UCSD-AML1 (cell line): Measurements from ENCODE around the gene MAPK6.

Experiments
- DNase-seq: peaks from one replicate; lab custom pipeline; 2025; ENCODE audit not compliant: unreplicated experiment; lab: John Stamatoyannopoulos, UW

The MAPK6 gene

DNA sequence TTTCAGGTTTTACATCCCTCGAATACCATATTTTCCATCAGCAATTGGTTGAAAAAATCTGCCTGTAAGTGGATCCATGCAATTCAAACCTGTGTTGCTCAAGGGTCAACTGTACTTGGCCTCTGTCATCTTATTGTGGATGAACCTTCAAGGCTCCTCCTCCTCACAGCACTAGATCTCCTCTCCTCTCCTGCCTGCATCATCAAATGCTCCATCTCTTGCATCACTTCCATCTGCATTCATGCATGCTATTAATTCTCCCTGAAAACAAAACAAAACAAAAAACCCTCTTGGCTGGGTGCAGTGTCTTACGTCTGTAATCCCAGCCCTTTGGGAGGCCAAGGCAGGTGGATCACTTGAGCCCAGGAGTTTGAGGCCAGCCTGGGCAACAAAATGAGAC is 83.4 kb downstream of the MAPK6 start:
- no peak for DNase-seq

DNA sequence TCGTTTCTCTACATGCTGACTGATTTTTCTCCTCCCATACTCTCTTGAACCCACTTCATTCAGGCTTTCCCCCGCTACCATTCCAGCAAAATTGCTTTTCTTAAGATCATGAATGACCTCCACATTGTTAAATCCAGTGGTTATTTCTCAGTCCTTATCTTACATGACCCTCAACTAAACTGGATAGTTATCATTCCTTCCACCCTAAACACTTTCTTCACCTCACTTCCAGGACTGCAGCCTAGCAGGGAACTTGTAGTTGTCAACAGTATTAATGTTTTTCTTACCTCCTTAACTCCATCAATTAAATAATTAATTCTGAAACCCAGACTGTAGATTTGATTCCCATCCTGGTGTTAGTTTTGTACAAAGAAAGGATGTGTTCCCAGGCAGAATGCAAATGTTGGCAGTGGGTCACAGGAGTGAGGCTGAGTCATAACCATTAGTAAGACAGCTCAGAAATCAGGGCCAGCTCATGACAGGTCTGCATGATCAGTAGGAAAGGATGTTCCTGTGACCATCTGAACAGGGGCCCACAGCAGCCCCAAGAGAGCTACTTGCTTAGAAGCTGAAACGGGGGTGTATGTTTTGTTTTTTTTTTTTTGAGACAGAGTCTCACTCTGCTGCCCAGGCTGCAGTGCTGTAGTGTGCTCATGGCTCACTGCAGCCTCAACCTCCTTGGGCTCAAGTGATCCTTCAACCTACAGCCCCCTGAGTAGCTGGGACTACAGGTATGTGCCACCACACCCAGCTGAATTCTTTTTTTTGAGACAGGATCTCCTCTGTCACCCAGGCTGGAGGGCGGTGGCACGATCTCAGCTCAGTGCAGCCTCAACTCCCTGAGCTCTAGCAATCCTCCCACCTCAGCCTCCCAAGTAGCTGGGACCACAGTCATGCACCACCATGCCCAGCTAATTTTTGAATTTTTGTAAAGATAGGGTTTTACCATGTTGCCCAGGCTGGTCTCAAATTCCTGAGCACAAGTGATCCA is 84.5 kb downstream of the MAPK6 start:
- no peak for DNase-seq

DNA sequence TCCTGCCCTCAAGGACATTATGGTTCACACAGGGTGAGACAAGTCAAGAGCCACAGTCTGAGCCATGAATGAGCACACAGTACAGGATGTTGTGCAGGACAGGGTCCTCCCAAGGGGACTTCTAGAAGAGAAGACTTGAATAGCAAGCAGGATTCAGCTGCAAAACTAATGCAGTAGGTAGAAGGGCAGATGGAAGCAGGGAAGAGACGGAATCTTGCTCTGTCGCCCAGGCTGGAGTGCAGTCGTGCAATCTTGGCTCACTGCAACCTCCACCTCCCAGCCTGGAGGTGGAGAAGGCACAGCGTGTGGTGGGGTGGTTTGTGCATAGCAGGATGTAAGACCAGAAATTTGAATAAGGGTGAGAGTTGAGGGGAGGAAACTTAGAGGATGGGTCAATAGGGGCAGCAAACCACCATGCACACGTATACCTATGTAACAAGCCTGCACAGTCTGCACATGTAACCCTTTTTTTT is 85.5 kb downstream of the MAPK6 start:
- DNase-seq, result no peak

DNA sequence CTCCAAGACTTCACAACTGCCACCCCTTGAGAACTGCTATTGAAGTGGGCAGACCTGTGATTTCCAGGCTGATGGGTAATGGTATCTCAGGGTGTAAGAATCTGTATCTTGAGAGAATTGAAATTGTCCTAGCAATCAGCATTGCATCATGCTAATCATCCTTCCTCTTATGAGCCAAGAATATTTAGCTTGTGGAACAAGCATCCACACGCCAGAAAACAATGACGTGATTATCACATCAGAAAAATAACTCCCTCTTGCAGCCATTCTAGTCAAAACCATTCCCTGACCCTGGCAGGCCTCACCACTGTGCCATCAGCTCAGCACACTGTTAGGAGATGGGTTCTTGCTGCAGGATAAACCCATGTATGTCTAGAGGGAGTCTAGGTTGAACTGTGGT is 86.8 kb downstream of the MAPK6 start:
- no peak for DNase-seq

DNA sequence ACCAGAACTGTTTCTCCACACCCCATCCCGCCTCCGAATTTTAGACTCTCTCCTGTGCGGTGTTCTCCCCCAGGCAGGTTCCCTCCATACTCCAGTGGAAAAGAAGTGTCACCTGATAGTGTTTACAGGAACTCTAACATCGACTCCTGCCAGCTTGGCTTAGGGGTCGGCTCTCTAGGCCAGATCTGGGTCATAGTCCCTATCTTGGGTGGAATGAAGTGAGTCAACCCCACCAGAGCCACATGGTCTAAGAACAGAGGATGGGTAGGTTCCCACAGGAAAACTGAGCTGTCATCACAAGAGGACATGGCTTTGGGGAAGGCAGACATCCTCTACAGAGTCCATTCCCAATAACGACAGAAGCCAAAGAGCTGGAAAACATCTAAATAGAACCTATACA is 87.6 kb downstream of the MAPK6 start:
- no peak for DNase-seq

DNA sequence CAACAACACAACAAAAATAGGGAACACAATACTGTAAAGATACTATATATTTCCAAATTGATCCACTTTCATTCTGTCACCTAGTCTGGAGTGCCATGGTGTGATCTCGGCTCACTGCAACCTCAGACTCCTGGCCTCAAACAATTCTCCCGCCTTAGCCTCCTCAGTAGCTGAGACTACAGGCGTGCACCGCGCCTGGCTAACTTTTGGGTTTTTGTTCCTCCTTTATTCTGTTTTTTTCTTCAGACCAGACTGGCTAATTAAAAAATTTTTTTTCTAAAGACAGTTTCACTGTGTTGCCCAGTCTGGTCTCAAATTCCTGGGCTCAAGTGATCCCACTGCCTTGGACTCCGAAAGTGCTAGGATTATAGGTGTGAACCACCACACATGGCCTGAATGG is 88.2 kb downstream of the MAPK6 start:
- no peak for DNase-seq

DNA sequence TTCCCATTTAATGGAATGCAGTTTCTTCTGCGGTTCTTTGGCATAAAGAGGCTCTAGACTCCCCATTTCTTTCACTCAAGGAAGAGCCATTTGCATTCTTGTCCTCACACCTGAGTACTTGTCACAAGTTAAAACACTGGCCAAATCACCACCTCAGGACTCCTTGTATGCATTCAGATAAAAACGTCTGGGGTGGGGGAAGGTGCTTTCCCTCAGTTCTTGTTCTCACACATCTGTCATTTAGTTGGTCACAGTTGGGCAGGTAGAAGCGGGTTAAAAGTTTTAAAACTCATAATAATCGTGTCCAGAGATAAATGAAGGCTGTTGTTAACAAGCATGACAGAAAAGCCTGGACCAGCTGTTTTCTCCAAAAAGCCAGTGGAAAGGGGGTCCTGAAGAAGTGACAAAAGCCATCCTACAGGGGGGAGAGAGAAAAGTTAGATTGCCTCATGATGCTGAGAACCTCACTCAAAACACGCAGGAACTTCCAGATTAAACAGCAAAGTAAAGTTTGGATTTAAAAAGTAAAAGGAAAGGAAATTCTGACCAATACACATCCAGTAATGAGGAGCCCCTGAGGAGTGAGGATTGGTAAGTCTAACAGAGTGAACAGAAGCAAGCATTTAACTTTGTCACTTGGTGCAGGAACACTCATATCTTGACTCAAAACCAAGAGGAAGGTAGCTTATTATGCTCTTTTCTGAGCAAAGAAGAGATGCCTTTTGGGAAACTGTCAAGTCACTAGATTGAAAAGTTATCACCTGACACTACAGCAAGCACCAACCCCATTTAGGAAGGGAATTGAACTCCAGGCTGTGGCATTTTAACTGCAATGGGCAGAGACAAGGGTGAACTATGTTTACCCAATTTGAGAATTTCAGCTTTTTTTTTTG is 90.8 kb downstream of the MAPK6 start:
- no peak for DNase-seq

DNA sequence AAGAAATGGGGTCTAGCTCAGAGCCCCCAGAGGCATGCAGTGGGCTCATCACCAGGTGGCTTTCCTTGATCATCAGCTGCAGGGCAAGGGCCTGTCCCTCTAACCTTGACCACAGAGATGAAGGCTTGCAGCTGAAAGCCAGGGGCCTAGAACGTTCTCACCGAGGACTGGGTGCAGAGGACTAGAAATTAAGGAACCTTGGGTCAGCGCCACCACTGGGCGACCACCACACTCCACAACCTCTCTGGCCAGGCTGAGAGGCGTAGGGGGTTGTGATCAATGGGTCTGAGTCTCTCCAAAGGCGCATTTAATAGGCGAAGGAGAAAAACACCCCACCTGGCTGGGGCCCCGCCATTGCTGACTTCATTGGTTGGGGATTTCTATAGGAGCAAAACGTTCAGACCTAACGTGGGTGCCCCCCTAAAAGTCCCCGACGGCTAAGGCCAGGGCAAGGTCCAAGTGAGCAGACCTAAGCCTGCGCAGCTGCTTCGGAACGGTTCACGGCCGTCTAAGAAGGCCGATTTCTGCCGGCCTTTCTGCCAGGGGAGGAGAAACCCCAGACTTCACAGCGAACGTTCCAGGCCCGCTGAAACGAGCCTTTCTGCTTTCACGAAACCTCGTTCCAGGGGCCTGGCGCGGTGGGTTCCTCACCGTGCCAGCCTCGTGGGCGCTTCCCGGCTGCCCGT is 92.6 kb downstream of the MAPK6 start:
- DNase-seq, result no peak

DNA sequence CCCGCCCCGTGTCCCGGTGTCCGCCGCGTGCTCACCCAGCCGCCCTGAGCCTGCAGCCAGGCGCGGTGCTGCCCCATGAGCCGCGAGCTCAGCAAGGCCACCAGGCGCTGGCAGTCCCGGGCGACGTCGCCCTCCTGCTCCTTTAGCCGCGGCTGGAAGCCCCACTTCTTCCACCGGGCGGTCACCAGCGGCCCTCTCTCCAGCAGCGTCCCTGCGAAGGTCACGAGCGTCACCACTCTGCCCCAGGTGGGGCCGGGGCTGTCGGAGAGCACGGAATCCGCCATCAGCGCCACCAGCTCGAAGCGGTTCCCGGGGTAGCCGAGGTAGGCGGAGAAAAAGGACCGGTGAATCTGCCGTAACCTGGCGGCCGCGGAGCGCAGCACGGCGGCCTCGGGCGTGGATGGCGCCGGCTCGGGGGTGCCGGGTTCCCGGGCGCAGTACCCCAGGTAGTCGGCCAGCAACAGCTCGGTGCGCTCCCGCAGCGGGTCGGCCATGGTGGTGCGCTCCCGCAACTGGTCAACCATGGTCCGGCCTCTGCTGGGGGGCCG is 93.3 kb downstream of the MAPK6 start:
- no peak for DNase-seq

DNA sequence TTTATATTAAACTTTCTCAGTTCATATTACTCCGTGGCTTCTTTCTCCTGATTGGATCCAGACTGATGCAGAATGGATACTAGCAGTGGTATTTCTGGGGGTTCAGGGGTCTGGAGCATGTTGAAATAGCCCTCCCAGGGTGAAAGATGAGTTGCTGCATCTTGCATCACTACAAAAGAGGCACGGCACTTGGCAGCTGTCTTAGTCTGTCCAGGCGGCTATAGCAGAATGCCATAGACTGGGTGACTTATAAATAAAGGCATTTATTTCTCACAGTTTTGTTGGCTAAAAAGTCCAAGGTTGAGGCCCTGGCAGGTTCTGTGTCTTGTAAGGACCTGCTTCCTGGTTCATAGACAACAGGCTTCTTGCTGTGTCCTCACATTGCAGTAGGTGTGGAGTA is 94.2 kb downstream of the MAPK6 start:
- DNase-seq, result no peak

DNA sequence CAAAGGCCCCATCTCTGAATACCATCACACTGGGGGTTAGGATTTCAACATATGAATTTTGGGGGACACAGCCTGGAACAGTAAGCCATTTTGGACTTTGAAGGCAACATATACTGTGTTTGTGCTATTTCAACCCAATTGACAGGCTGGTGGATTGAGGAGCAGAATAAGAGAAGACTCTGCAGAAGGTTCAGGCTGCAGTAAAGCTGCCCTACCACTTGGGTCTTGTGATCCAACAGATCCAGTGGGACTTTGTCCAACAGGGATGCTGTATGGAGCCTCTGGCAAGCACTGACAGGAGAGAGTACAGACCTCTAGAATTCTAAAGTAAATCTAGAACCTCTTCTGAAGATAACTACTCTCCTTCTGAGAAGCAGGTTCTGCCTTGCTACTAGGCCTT is 94.7 kb downstream of the MAPK6 start:
- no peak for DNase-seq

DNA sequence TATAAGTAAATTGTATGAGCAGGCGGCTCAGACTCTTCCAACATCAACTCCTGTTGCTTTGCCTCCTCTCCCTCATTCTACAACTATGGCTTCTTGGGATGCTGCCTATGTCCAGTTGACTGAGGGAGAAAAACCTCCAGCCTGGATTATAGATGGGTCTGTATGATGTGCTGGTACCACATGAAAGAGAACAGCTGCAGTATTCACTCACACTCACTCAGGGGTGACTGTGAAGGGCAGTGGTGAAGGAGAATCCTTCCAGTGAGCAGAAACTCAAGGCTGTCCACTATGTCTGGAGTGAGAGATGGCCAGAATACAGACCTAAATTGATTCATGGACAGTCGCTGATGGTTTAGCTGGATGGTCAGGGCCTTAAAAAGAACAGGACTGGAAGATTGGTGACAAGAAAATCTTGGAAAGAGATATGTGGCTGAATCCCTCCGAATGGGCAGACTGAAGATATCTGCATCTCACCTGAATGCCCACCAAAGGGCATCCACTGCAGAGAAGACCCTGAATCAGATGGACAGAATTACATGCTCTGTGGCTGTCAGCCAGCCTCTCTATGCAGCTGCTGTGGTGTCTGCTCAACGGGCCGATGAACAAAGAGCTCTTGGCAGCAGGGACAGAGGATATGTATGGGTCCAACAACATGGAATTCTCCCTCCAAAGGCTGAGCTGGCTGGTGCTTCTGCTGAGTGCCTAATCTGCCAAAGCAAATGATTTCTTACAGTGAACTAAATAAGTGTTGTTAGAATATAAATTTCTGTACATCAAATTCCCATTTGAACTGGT is 95.4 kb downstream of the MAPK6 start:
- no peak for DNase-seq

DNA sequence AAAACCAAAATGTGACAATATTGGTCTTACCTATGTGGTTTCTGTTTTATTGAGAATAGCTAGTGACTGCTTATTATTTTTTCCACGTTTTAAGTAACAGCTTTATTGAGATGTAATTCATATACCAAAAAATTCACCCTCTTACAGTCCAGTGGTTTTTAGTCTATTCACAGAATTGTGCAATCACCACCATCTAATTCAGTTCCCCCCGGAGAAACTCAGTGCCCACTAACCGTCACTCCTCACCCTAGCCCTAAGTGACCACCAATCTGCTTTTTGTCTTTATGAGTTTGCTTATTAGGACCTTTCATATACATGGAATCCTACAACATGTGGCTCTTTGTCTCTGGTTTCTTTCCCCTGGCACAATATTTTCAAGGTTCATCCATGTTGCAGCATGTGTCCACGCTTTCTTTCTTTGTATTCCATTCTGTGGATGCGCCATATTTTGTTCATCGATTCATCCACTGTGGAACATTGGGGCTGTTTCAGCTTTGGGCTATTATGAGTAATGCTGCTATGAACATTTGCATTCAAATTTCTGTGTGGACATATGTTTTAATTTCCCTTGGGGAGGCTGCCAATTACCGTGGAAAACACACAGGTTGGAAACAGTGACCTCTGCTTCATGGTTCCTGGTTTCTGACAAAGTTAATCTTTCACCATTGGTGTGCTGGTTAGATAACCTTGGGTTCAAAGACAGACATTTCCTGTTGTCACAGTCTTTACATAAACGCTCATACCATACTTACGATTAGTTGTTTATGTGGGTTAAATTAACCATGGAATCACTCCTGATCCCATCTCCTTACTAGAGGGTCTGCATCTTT is 96.8 kb downstream of the MAPK6 start:
- DNase-seq, result no peak
